A673 (cell line): ENCODE results near the gene MLF2. TPM values are rescaled to one million over a fixed set of nuclear protein-coding genes. Genes with fewer than 3 reads are reported as not detected.

ENCODE experiments used
- BruUV-seq: library from RNA; stranded (reverse); fragments of 400-500 nt; replicated peaks from 2 replicates; lab custom pipeline; 2021; lab: Mats Ljungman, UMichigan
- CTCF ChIA-PET: fragments of 300-600 bp; sonication (Branson Sonifier 250); formaldehyde crosslinking; loops from one replicate; lab custom pipeline; 2022; ENCODE audit warnings: antibody characterized with exemption; lab: Charles Lee
- POLR2A ChIA-PET: fragments of 300-600 bp; sonication (Branson Sonifier 250); formaldehyde crosslinking; loops from one replicate; lab custom pipeline; 2022; ENCODE audit warnings: antibody characterized with exemption; ENCODE audit not compliant: low non-redundant PET; lab: Charles Lee
- DNase-seq: peaks from one replicate; pipeline ENCODE4 v3.0.0-alpha.2; 2015; ENCODE audit warnings: low spot score
- H3K27ac ChIP-seq: fragments of 200-600 bp; sonication (generic); 2 replicates; pipeline ENCODE4 v1.5.1; 2016; ENCODE audit warnings: mixed run types, low read depth, mild to moderate bottlenecking, mixed read lengths, antibody characterized with exemption, low read length; ENCODE audit not compliant: poor library complexity, severe bottlenecking
- H3K27me3 ChIP-seq: fragments of 200-600 bp; sonication (generic); replicated peaks from 2 replicates; pipeline ENCODE4 v1.6.1; 2017; ENCODE audit warnings: mixed run types, low read depth, mild to moderate bottlenecking, mixed read lengths, antibody characterized with exemption, low read length; ENCODE audit not compliant: insufficient read depth, poor library complexity
- H3K36me3 ChIP-seq: fragments of 200-600 bp; sonication (generic); 2 replicates; pipeline ENCODE4 v1.6.1; 2016; ENCODE audit warnings: mixed run types, mild to moderate bottlenecking, mixed read lengths, antibody characterized with exemption, low read length; ENCODE audit not compliant: insufficient read depth, poor library complexity, severe bottlenecking
- H3K4me1 ChIP-seq: fragments of 200-600 bp; sonication (generic); 2 replicates; pipeline ENCODE4 v1.6.1; 2017; ENCODE audit warnings: mixed run types, mild to moderate bottlenecking, mixed read lengths, antibody characterized with exemption, low read length; ENCODE audit not compliant: insufficient read depth, poor library complexity, severe bottlenecking
- H3K4me3 ChIP-seq: fragments of 200-600 bp; sonication (generic); 2 replicates; pipeline ENCODE4 v1.5.1; 2016; ENCODE audit warnings: low read depth, mixed run types, mild to moderate bottlenecking, mixed read lengths, low read length; ENCODE audit not compliant: poor library complexity, severe bottlenecking
- H3K9me3 ChIP-seq: fragments of 200-600 bp; sonication (generic); 2 replicates; pipeline ENCODE4 v1.6.1; 2016; ENCODE audit warnings: mixed run types, low read depth, mild to moderate bottlenecking, mixed read lengths, antibody characterized with exemption, low read length; ENCODE audit not compliant: poor library complexity, severe bottlenecking
- CTCF ChIP-seq: fragments of 300-800, 200-600 bp; sonication (generic); conservative IDR thresholded peaks from 2 replicates; pipeline ENCODE4 v1.5.1; 2017; ENCODE audit warnings: low read depth, mild to moderate bottlenecking, antibody characterized with exemption, low read length, moderate library complexity, mixed read lengths
- EZH2 ChIP-seq: fragments of 200-600 bp; sonication (generic); IDR thresholded peaks from 2 replicates; pipeline ENCODE4 v1.6.1; 2017; ENCODE audit warnings: borderline replicate concordance, low read depth, mild to moderate bottlenecking, mixed read lengths, antibody characterized with exemption, low read length; ENCODE audit not compliant: poor library complexity, severe bottlenecking
- intact Hi-C: fragments of 100-400 bp; cut with micrococcal nuclease; formaldehyde crosslinking; loops from one replicate; pipeline ENCODE4 v1.10.0; 2022; ENCODE audit not compliant: unreplicated experiment
- total RNA-seq: library from RNA; stranded (reverse); gene quantifications from 2 replicates; pipeline ENCODE4 v1.2.3, GENCODE V29; 2021

MLF2 gene
- total RNA-seq, 1 experiment from 2014 or later = 242 TPM

GRCh38 chr12:6771091-6771495 lies 18.2 kb upstream of the MLF2 start:
- Histone ChIP-seq H3K36me3 (peaks cover 41% of the 10 kb centered on the region), H3K9me3 (no peaks in the 10 kb centered on the region), H3K27ac (peak overlapping the region; percentile 40), H3K27me3 (no peaks in the 10 kb centered on the region), H3K4me3 (no peak overlapping the region), H3K4me1 (peaks cover 17% of the 10 kb centered on the region)
- CTCF ChIA-PET = no interaction called here
- BruUV-seq = no TSS peak
- intact Hi-C loops = no loop called here
- DNase-seq = no peak
- POLR2A ChIA-PET = no interaction called here
- TF ChIP-seq CTCF = no peak
- TF ChIP-seq EZH2 = no peak

GRCh38 chr12:6770600-6770999 lies 17.7 kb upstream of the MLF2 start:
- Histone ChIP-seq H3K4me1 (peaks cover 20% of the 10 kb centered on the region), H3K27me3 (no peaks in the 10 kb centered on the region), H3K9me3 (no peaks in the 10 kb centered on the region), H3K27ac (peak overlapping the region; percentile 40), H3K4me3 (no peak overlapping the region), H3K36me3 (peaks cover 36% of the 10 kb centered on the region)
- BruUV-seq = no TSS peak
- TF ChIP-seq CTCF (no peak), EZH2 (no peak)
- ChIA-PET POLR2A (no interaction called here), CTCF (no interaction called here)
- DNase-seq = no peak
- intact Hi-C loops = no loop called here

GRCh38 chr12:6770094-6770493 lies 17.2 kb upstream of the MLF2 start:
- H3K4me3 ChIP-seq = no peak overlapping the region
- no peaks in the 10 kb centered on the region for H3K9me3 ChIP-seq
- no TSS peak for BruUV-seq
- peak overlapping the region; percentile 40 for H3K27ac ChIP-seq
- H3K36me3 ChIP-seq = peaks cover 31% of the 10 kb centered on the region
- DNase-seq = no peak
- ChIA-PET POLR2A (no interaction called here), CTCF (no interaction called here)
- peaks cover 25% of the 10 kb centered on the region for H3K4me1 ChIP-seq
- intact Hi-C loops = no loop called here
- H3K27me3 ChIP-seq = no peaks in the 10 kb centered on the region
- TF ChIP-seq EZH2 (no peak), CTCF (no peak)
